KG1 (cell line): Measurements from ENCODE around the gene SLC25A26.

Experiments used
- DNase-seq: peaks from one replicate; lab custom pipeline; 2025; lab: John Stamatoyannopoulos, UW

The SLC25A26 gene

DNA sequence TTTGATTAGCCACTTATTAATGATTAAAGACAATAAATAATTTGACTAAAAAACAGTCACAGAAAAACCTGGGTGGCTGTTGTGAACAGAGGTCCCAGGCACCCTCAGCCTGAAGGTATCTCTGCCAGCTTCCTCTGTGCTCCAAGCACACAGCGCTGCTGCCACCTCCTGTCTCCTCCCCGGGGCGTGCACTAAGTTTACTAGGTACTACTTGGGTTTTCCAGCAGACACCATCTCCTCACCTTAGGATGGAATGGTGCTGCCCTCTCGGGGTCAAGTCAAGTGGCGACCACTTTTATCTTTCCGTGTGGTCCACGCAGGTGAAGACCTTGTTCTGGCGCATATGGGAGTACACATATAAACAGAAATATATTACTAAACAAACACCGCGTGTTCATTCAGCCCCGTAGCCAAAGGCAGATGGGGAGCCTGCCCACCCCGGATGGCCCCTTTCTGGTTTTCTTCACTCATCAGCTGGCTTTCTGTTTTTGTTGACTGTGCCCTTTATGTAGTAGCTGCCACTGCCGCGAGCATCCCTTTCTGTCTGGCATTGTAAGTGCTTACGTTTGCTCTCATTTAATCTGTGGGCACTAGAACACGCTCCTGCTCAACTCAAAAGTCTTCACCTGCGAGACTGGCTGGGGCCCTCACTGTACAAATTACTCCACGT, 152.0 kb downstream of the SLC25A26 start:
- DNase-seq = no peak

DNA sequence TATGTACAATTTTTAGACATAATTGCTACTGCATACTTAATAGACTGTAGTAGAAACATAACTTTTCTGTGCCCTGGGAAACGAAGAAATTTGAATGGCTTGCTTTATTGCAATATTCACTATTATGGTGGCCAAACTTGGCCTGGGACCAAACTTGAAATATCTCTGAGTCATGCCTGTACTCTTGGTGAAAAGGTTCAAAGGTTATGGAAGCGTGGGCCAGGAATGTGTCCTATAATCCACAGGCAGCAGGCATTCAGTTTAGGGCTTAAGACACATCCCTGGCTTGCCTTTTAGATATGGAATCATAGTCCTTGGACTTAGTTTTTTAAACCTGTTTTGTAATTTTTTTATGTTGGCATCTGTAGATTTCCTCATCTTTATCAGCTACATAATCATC, 155.8 kb downstream of the SLC25A26 start:
- no peak for DNase-seq

DNA sequence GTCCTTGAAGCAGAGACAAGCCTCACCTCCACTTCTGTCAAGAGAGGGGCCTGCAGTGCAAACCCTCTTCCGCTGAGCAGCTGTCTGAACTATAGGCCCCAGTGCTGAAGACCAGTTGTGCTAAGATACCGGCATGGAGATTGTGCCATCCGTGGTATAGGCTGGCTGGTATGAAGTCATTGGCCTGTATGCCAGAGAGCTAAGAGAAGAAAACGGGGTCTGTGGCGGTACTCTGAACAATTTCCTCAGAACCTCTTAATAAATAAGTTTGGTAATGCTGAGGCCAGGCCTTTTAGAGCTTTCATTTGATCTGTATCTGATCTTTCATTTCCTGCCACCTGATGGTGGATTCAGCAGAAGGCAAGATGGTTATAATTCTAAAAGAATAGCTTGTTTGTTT, 157.0 kb downstream of the SLC25A26 start:
- no peak for DNase-seq

DNA sequence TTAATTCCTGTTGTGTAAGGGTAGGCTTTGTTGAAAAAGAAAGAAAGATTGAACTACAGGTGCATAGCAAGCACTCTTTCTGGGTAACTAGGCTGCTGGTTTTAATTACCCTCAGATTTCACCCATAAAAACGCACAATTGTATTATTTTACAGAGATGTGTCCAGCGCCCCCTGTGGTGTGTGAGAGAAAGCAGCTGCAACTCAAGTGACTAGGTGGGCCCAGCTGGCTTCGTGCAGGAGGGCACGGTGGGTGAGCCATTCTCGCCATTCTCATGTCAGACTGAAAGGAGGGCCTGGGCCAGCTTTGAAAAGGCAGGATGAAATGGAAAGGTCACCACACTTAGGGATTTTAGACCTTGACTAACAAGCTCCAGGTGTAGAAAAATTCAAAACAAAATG, 157.5 kb downstream of the SLC25A26 start:
- no peak for DNase-seq

DNA sequence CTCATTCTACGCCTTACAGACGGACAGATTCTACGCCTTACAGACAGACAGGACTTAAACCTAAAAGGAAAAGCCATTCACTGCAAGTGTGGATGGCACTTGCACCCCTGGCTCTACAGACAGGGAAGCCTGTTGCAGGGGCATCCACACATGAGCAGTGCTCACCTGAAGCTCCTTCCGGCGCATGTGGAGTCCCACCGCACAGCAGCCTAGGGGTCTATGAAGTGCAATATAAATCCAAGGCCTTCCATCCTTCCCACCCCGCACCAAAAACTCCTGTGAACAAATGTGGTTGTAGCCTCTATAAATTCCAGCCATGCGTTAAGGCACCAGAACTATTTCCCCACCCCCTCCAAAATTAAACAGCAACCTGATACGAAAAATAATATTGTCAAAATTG, 158.8 kb downstream of the SLC25A26 start:
- DNase-seq = no peak

DNA sequence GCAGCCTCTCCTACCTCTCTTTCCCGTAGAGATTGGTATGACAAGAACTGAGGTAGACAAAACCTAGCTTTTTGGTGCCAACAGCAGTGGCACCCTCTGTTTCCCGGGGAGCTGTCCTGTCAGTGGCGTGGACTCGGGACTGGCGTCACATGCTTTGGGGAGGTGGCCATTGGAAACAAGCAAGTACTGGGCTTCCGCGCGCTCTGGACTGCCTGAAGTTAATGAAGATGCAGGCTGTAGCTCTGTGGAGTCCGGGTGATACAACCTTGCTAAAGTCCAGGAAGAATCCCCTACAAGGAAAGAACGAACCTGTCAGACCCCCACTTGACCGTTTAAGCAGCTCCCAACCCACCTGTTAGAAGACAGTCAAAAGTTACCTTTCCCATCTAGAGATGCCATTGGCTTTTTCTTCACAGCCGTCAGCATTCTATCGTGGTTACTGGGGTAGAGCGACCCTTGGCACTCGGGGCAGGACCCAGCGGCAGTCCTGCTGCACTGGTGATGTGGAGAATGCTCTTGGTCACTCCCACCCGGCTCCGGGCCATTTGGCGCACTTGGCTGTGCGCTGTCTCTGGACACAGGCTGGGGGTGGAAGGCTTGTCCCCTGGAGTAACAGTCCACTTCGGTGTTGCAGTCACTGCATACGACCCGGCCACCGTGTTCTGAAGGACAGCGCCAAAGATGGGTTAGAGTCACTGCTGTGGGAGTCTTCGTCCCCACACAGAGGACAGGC, 159.6 kb downstream of the SLC25A26 start:
- DNase-seq = no peak

DNA sequence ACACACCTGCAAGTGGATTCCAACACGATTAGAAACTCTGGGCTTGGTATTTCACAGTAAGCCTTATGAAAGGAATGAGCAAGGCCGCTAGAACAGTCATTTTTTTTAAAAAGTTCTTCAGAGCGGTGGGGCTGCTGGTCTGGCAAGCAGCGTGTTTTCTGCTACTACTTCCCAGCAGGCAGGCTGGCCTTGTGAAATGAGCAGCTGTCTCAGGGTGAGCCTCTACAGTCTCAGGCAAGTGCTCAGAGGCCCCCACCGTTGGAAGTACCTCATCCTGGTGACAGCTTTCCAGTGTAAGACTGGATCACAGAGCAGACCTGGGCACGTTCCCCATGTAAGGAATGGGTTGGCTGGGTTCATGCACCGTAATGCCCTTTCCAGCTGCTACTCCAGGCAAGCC, 160.8 kb downstream of the SLC25A26 start:
- DNase-seq = no peak

DNA sequence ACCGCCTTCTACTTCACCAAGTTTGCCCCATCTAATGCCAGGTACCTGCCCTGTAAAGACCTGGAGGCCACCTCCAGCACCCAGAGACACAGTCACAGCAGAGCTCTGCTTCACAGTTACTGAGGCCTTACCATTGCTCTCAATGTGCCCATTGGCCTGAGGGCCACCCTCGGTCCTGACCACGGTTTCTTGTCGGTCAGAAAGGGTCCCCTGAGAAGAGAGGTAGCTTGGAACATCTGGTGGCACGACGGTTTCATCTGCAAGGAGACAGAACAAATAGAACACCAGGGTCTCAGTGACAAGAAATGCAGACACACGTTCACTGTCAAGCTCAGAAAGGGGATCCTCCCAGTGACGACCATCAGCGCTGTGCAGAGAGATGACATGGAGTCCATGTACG, 161.3 kb downstream of the SLC25A26 start:
- no peak for DNase-seq

DNA sequence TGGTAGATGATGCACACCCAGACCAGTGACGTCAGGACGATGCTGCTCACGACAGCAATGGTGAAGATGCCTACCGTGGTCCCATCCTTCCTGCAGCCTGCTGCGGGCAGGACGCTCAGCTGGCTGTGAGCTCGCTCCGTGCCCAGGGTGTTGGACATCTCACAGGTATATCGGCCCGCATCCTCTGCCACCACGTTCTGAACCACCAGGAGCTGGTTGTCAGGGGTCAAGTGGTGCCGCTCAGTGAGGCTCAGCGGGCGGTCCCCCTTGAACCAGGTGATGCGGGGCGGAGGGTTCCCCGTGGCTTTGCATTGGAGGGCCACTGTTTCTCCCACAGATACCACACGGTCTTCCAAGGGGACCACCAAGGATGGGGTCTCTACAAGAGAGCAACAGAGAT, 162.2 kb downstream of the SLC25A26 start:
- DNase-seq = no peak

DNA sequence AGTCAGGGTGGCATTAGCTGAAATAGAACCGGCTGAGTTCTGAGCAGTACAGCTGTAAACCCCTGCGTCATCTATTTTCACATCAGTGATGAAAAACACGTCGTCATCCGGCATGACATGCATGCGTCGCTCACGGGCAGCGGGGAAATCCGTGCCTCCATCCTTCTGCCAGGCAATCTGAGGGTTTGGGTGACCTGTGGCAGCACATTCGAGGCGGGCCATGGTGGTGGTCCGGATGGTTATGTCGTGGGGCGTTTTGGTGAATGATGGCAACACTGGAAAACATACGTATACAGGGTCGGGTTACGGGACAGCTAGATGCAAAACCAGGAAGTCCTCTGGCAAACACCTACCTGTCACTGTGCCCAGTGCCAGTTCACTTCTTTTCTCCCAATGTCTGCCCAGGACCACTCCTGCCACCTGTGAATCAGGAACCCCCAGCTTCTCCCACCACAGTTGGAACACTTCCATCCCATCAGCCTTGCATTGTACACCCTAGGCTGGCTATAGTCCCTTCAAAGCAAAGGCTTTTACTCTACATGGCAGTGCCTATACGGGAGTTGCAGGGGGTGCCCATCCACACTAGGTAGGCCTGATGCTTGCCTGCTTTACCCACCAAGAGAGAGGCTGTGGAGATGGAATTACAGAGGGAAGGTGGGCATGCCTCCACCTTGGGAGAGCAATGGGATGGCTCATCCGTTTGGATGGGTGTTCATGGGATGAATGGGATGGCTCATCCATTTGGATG, 163.4 kb downstream of the SLC25A26 start:
- no peak for DNase-seq

DNA sequence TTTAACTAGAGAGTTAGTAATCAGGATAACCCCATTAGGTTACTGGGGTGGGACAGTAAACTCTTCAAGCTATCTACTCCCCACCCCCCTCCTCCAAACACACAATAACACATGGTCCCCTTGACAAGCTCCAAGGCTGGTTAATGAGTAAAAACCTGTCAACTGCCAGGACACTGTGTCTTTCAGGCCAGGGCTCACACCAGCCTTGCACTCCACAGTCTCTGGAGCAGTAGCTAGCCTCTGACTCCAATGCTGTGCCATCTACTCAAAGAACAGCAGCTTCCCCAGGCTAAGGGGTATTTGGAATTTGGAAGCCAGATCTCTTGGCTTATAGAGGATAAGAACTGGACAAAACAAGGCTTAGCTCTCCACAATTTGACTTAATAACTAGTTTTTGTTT, 164.3 kb downstream of the SLC25A26 start:
- DNase-seq = no peak

DNA sequence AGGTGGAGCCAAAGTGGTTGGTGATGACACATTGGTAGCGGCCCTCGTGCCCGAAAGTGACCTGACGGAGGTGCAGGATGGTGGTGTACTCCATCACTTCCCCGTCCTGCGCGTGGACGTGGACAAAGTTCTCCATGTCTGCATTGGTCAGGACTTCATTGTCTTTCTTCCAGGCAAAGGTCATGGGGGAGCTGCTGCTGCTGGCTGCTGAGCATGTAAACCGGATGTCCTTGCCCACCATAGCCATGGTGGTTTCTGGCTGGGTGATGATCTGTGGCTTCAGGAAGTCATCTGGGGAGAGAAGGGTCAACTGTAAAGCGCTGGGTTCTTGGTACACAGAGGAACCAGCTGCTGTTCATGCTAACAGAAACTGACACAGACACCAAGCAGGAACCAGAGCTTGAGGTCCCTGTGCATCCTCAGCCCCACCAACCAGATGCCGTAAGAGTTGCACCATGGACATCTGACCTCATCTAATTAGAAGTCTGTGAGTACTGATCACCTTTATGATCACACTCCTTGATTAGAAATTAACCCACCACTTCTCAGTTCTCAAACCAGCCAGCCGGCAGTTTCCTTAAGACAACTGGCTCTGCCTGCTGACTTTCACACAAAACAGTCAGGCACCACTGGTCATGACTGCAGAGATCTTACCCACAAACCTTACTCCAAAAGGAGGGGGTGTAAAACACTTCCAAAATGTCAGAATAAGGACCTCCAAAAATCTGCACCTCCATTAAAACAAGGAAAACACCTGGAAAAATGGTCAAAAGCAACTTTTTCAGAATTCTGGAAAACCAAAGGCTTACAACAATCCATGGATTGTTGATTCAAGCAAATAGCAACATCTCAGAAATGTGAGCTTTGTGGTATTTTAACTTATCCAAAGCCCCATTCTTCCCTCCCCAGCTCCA, 165.5 kb downstream of the SLC25A26 start:
- no peak for DNase-seq

DNA sequence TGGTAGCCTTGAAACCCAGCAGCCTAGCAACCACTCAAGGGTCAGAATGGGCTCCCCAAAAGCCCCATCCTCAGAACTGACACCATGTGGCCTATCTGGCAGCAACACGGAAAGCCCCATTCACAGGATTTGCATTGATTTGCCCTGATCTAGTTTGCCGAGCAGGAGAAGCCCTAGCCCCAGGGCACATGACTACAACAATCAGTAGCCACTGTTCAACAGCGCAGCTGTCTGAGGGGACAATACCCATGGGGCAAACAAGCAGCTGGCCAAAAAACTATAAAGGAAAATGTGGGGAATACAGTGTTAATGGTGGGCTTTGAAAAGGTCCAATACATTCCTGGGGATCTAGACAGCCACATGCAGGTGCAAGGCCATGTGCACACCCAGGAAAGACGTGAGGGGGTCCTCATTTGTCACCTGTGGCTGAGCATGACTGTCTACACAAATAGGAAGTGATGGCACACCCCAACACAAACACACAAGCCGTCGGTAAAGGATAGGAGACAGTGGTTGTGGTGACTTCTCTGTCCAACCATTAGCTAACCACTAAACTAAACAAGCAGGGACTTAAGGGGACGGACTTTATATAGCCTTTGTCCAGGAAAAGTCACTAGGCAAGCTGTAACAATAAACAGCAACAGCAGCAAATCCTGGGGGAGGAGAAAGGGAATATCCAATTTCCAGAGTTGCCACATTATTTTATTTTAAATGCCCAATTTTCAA, 166.3 kb downstream of the SLC25A26 start:
- DNase-seq = no peak

DNA sequence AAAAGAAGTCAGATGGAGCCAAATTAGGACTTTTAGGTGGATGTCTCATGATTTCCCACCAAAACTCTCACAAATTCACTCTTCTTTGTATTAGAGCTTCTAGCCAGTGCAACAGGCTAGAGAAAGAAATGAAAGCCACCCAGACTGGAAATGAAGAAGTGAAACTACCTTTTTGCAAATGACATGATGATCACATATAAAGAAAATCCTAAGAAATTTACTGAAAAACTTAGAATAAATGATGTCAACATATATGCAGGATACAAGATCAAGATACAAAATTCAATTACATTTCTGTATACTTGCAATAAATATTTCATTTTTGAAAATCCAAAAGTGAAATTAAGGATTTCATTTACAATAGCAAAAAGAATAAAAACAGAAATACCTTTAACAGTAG, 169.2 kb downstream of the SLC25A26 start:
- no peak for DNase-seq

DNA sequence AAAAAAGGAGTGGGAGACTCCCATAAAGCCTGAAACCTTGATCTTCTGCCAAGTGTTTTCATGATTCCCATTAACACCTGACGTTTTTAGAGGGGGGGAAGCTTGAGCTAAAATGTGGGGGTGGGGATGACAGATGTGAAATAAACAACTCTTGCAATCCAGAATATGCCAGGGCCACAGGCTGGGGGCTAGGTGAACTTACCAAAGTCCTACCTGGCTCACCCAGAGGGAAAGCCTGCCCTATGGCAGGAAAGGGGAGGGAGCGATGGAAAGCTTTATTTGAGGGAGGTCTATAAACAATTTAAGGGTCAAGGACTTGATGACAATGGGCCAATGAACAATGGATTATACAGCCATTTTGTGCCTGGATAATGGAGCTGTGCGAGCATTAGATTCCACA, 171.7 kb downstream of the SLC25A26 start:
- no peak for DNase-seq

DNA sequence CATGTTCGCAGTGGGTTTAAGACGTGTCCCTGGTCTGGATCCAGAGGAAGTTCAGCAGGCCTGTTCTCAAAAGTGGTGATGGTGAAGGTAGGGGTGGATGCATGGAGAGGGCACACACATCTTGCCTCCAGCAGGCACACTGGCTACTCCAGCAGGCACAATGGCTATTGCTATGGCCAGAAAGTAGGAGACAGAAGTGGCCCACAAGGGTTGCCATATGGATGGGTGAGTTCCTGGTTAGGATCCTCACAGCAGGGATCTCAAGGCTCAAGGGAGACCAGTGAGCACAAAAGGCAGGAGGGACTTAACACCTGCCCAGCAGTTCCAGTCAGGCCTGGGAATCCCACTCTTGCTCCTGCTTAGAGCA, 172.1 kb downstream of the SLC25A26 start:
- no peak for DNase-seq

DNA sequence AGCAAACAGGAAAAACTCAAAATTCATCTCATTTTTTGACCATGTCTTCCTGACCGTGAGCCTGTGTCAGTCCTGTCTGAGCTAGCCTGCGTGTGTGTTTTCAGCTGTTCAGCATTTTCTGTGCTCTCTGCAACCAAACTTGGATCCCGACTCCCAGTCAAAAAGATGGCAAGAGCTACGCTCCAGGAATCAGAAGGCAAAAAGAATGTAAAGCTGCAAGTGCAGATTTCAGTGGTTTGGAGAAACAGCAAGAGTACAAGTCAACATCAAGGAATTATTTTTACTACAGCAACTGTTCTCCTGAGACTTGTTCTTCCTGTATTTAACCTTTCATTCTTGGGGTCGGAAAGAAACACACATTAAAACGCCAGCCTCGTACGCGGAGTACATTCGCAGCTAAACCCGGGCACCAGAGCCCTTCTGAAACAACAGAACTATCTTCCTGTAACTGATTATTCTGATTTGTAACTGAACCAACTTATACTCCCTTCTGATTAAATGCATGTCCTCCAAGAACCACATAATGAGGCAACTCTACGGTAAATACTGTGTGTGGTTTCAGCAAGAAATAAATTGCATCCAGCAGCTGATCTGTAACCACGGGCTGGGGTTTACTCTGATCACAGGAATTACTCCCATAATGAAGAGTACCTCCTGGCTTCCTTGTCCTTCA, 172.7 kb downstream of the SLC25A26 start:
- DNase-seq = no peak

DNA sequence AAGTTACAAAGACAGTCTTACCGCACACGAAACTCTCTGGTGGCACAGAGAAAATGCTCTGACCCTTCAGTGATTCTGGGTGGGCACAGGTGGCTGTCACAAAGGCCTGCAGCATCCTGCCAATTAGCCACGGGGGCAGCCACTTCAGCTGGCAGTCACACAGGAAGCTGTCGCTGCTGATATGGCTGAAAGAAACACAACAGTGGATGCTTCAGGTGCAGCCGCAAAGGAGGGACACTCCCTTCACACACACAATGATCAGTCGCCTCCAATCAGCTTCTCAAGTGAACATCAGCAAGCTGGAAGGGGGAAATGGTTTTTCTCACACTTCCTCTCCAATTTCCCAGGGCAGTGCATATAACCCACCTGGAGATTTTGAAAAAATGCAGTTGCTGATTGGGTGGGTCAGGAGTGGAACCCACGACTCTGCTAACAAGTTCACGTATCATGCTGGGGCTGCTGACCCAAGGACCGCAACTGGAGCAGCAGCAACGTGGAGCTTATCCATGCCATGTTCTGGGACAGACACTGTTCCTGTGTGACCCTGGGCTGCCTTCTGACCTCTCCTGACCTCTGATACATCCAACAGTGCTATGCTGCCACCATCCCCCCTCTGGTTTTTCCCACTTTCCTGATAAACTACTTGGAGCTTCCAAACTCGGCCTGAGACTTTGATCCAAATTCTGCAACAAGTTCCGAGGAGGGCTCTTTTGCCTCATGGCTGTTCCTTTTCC, 173.4 kb downstream of the SLC25A26 start:
- DNase-seq = no peak

DNA sequence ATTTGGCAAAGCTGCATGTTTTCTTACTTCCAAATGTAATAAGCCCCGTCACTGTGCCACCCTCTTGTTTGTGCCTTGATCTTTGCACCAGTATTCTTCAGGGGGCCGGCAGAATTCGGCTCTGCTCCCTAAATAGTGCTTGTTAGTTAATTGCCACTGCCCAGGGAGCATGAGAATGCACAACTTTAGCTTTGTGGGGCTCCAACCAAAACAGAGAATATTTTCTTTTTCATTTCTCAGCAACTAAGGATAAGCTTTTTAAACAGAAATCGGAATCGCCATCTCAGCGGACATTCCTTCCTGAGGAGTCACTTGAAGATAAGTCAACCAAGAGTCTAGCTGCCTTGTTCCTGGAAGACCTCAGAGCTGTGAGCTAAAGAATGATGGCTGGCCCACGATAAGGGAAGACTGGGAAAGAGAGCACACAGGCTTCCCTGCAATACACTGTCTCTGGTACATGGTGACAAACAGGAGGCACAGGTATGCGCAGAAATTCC, 174.0 kb downstream of the SLC25A26 start:
- no peak for DNase-seq

DNA sequence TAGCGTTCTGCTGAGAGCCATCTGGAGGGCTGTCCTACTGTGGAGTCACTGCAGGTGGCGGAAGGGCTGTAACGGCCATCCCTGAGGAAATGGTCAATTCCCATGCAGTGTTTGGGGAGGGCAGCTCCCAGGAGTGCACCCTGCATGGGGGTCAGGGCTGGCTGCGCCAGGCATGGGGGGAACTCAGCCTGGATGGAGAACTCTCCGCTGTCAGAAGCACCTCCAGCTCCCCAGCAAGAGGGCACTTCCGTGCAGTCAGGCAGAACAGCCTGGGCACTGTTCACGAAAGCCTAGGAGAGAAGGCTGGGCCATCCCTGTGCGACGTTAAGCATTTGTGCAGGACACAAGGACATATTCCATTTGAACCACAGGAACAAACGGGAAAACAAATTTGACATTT, 174.8 kb downstream of the SLC25A26 start:
- no peak for DNase-seq
